ENCODE data around the gene FRMPD3.

Gene FRMPD3

GRCh38 chrX:107477406-107477805 is 28.0 kb downstream of the FRMPD3 start:
- DNase-seq: no peak

GRCh38 chrX:107480272-107480671 is 30.8 kb downstream of the FRMPD3 start:
- no peak for DNase-seq

- no peak for DNase-seq
Observed at GRCh38 chrX:107482046-107482445, 32.6 kb downstream of the FRMPD3 start.

GRCh38 chrX:107484002-107484726 is 34.7 kb downstream of the FRMPD3 start:
- peak in 2 of 51 donors; percentile 0 to 1 for DNase-seq

- no peak for DNase-seq
Observed at GRCh38 chrX:107485013-107485412, 35.6 kb downstream of the FRMPD3 start.

GRCh38 chrX:107493141-107493540 is 43.7 kb downstream of the FRMPD3 start:
- DNase-seq: no peak

- no peak for DNase-seq
Observed at GRCh38 chrX:107496786-107497185, 47.3 kb downstream of the FRMPD3 start.

Data from hypothalamus (tissue), 51 donors.